ENCODE results near the gene NMNAT3. TPM values are rescaled to one million over a fixed set of nuclear protein-coding genes. Genes with fewer than 3 reads are reported as not detected.

NMNAT3 gene
- total and polyA plus RNA-seq, 5 donors from 2014 or later, result 1.5 to 5.7 (median 2.8) TPM

- Histone ChIP-seq H3K4me1 (ENCODE audit: control insufficient read depth, insufficient read depth, low read length, poor library complexity, severe bottlenecking) (no peaks in the 10 kb centered on the region), H3K27ac (ENCODE audit: insufficient read depth, low read length, poor library complexity, severe bottlenecking) (no peak overlapping the region), H3K4me3 (ENCODE audit: low read depth, low read length) (no peak overlapping the region), H3K36me3 (ENCODE audit: control insufficient read depth, insufficient read depth, low read length) (no peaks in the 10 kb centered on the region), H3K9me3 (ENCODE audit: control insufficient read depth in 2 of 2, low read length in 2 of 2) (no peaks in the 10 kb centered on the region), H3K27me3 (ENCODE audit: control insufficient read depth, insufficient read depth, low read length) (no peaks in the 10 kb centered on the region)
- no peak for DNase-seq
- Mint-ChIP-seq H3K9me3 (peaks cover 0 to 1% (median 0%) of the 10 kb centered on the region in 7 donors), H3K27me3 (no peaks in the 10 kb centered on the region), H3K4me3 (no peak overlapping the region), H3K4me1 (no peaks in the 10 kb centered on the region), H3K36me3 (peaks cover 6% of the 10 kb centered on the region), H3K27ac (peak overlapping the region in 1 of 3 donors; percentile 38)
- ATAC-seq (ENCODE audit: low read depth in 2 of 2), result no peak
Measured at GRCh38 chr3:139577346-139577745, 100.4 kb downstream of the NMNAT3 start.

- Mint-ChIP-seq H3K27ac (no peak overlapping the region), H3K27me3 (no peaks in the 10 kb centered on the region), H3K4me3 (no peak overlapping the region), H3K36me3 (peaks cover 15% of the 10 kb centered on the region), H3K4me1 (no peaks in the 10 kb centered on the region), H3K9me3 (no peaks in the 10 kb centered on the region)
- Histone ChIP-seq H3K27me3 (ENCODE audit: control insufficient read depth, insufficient read depth, low read length) (no peaks in the 10 kb centered on the region), H3K4me3 (ENCODE audit: low read depth, low read length) (no peak overlapping the region), H3K9me3 (ENCODE audit: control insufficient read depth in 2 of 2, low read length in 2 of 2) (no peaks in the 10 kb centered on the region), H3K36me3 (ENCODE audit: control insufficient read depth, insufficient read depth, low read length) (no peaks in the 10 kb centered on the region), H3K27ac (ENCODE audit: insufficient read depth, low read length, poor library complexity, severe bottlenecking) (no peak overlapping the region), H3K4me1 (ENCODE audit: control insufficient read depth, insufficient read depth, low read length, poor library complexity, severe bottlenecking) (no peaks in the 10 kb centered on the region)
- ATAC-seq (ENCODE audit: low read depth in 2 of 2), result no peak
- DNase-seq, result no peak
Measured at GRCh38 chr3:139574026-139574947, 103.5 kb downstream of the NMNAT3 start.

- Mint-ChIP-seq H3K9me3 (no peaks in the 10 kb centered on the region), H3K36me3 (peaks cover 15% of the 10 kb centered on the region), H3K4me3 (no peak overlapping the region), H3K27me3 (no peaks in the 10 kb centered on the region), H3K4me1 (no peaks in the 10 kb centered on the region), H3K27ac (no peak overlapping the region)
- ATAC-seq (ENCODE audit: low read depth in 2 of 2), result no peak
- no peak for DNase-seq
- H3K9me3 ChIP-seq (ENCODE audit: control insufficient read depth in 2 of 2, low read length in 2 of 2), result no peaks in the 10 kb centered on the region
- no peak overlapping the region for H3K4me3 ChIP-seq (ENCODE audit: low read depth, low read length)
- H3K36me3 ChIP-seq (ENCODE audit: control insufficient read depth, insufficient read depth, low read length), result no peaks in the 10 kb centered on the region
- no peaks in the 10 kb centered on the region for H3K27me3 ChIP-seq (ENCODE audit: control insufficient read depth, insufficient read depth, low read length)
- H3K27ac ChIP-seq (ENCODE audit: insufficient read depth, low read length, poor library complexity, severe bottlenecking), result no peak overlapping the region
- no peaks in the 10 kb centered on the region for H3K4me1 ChIP-seq (ENCODE audit: control insufficient read depth, insufficient read depth, low read length, poor library complexity, severe bottlenecking)
Measured at GRCh38 chr3:139572847-139573672, 104.7 kb downstream of the NMNAT3 start.

GRCh38 chr3:139571711-139572110 lies 106.1 kb downstream of the NMNAT3 start:
- Mint-ChIP-seq H3K9me3 (no peaks in the 10 kb centered on the region), H3K27me3 (no peaks in the 10 kb centered on the region), H3K36me3 (peaks cover 15% of the 10 kb centered on the region), H3K4me1 (no peaks in the 10 kb centered on the region), H3K27ac (no peak overlapping the region), H3K4me3 (no peak overlapping the region)
- DNase-seq (no peak), ATAC-seq (ENCODE audit: low read depth in 2 of 2) (no peak)
- Histone ChIP-seq H3K36me3 (ENCODE audit: control insufficient read depth, insufficient read depth, low read length) (no peaks in the 10 kb centered on the region), H3K4me1 (ENCODE audit: control insufficient read depth, insufficient read depth, low read length, poor library complexity, severe bottlenecking) (no peaks in the 10 kb centered on the region), H3K27ac (ENCODE audit: insufficient read depth, low read length, poor library complexity, severe bottlenecking) (no peak overlapping the region), H3K4me3 (ENCODE audit: low read depth, low read length) (no peak overlapping the region), H3K9me3 (ENCODE audit: control insufficient read depth in 2 of 2, low read length in 2 of 2) (no peaks in the 10 kb centered on the region), H3K27me3 (ENCODE audit: control insufficient read depth, insufficient read depth, low read length) (no peaks in the 10 kb centered on the region)

- Histone ChIP-seq H3K4me3 (ENCODE audit: low read depth, low read length) (no peak overlapping the region), H3K27me3 (ENCODE audit: control insufficient read depth, insufficient read depth, low read length) (no peaks in the 10 kb centered on the region), H3K36me3 (ENCODE audit: control insufficient read depth, insufficient read depth, low read length) (no peaks in the 10 kb centered on the region), H3K27ac (ENCODE audit: insufficient read depth, low read length, poor library complexity, severe bottlenecking) (no peak overlapping the region), H3K9me3 (ENCODE audit: control insufficient read depth in 2 of 2, low read length in 2 of 2) (no peaks in the 10 kb centered on the region), H3K4me1 (ENCODE audit: control insufficient read depth, insufficient read depth, low read length, poor library complexity, severe bottlenecking) (no peaks in the 10 kb centered on the region)
- Mint-ChIP-seq H3K9me3 (peaks cover 0 to 4% (median 0%) of the 10 kb centered on the region in 7 donors), H3K4me1 (no peaks in the 10 kb centered on the region), H3K27me3 (no peaks in the 10 kb centered on the region), H3K36me3 (peaks cover 4% of the 10 kb centered on the region), H3K27ac (no peak overlapping the region), H3K4me3 (no peak overlapping the region)
- no peak for ATAC-seq (ENCODE audit: low read depth in 2 of 2)
- no peak for DNase-seq
Measured at GRCh38 chr3:139564294-139564861, 113.4 kb downstream of the NMNAT3 start.

- Histone ChIP-seq H3K9me3 (ENCODE audit: control insufficient read depth in 2 of 2, low read length in 2 of 2) (no peaks in the 10 kb centered on the region), H3K4me1 (ENCODE audit: control insufficient read depth, insufficient read depth, low read length, poor library complexity, severe bottlenecking) (no peaks in the 10 kb centered on the region), H3K27me3 (ENCODE audit: control insufficient read depth, insufficient read depth, low read length) (no peaks in the 10 kb centered on the region), H3K36me3 (ENCODE audit: control insufficient read depth, insufficient read depth, low read length) (no peaks in the 10 kb centered on the region), H3K4me3 (ENCODE audit: low read depth, low read length) (no peak overlapping the region), H3K27ac (ENCODE audit: insufficient read depth, low read length, poor library complexity, severe bottlenecking) (no peak overlapping the region)
- Mint-ChIP-seq H3K27me3 (no peaks in the 10 kb centered on the region), H3K4me3 (no peak overlapping the region), H3K36me3 (peaks cover 4% of the 10 kb centered on the region), H3K9me3 (peaks cover 0 to 4% (median 0%) of the 10 kb centered on the region in 7 donors), H3K4me1 (no peaks in the 10 kb centered on the region), H3K27ac (no peak overlapping the region)
- peak in 1 of 3 donors; percentile 5 for DNase-seq
- ATAC-seq (ENCODE audit: low read depth in 2 of 2), result no peak
Measured at GRCh38 chr3:139561959-139562676, 115.7 kb downstream of the NMNAT3 start.

GRCh38 chr3:139561255-139561817 lies 116.4 kb downstream of the NMNAT3 start:
- Mint-ChIP-seq H3K4me1 (no peaks in the 10 kb centered on the region), H3K27me3 (peaks cover 5% of the 10 kb centered on the region), H3K9me3 (peaks cover 0 to 4% (median 0%) of the 10 kb centered on the region in 7 donors), H3K36me3 (peaks cover 4% of the 10 kb centered on the region), H3K27ac (peak overlapping the region in 1 of 3 donors; percentile 44), H3K4me3 (no peak overlapping the region)
- Histone ChIP-seq H3K4me3 (ENCODE audit: low read depth, low read length) (no peak overlapping the region), H3K36me3 (ENCODE audit: control insufficient read depth, insufficient read depth, low read length) (no peaks in the 10 kb centered on the region), H3K9me3 (ENCODE audit: control insufficient read depth in 2 of 2, low read length in 2 of 2) (no peaks in the 10 kb centered on the region), H3K27me3 (ENCODE audit: control insufficient read depth, insufficient read depth, low read length) (no peaks in the 10 kb centered on the region), H3K27ac (ENCODE audit: insufficient read depth, low read length, poor library complexity, severe bottlenecking) (no peak overlapping the region), H3K4me1 (ENCODE audit: control insufficient read depth, insufficient read depth, low read length, poor library complexity, severe bottlenecking) (no peaks in the 10 kb centered on the region)
- ATAC-seq (ENCODE audit: low read depth in 2 of 2) (no peak), DNase-seq (no peak)

All from CD4-positive, CD25-positive, alpha-beta regulatory T cell (primary cell).